Liver (tissue), 9 donors: ENCODE measurements around the gene MAN2A2. TPM values are rescaled to one million over a fixed set of nuclear protein-coding genes. Genes with fewer than 3 reads are reported as not detected.

ENCODE experiments used
- DNase-seq: peaks from one replicate; pipeline ENCODE4 v3.0.0-alpha.2; 2017; ENCODE audit warnings: low spot score
- H3K27ac ChIP-seq, 2 donors: one replicate each; pipeline ENCODE4 v1.7.0; 2013; ENCODE audit warnings: inconsistent platforms in 2 of 2, low read length in 2 of 2, control low read depth in 1 of 2, low read depth in 1 of 2, mild to moderate bottlenecking in 1 of 2
- H3K27me3 ChIP-seq, 4 donors: one replicate each; pipeline versions ENCODE4 v1.6.1 to v1.7.0; 2013; ENCODE audit warnings: low read length in 3 of 4, inconsistent platforms in 1 of 4, mild to moderate bottlenecking in 1 of 4, moderate library complexity in 1 of 4; ENCODE audit not compliant: control insufficient read depth in 4 of 4, insufficient read depth in 4 of 4
- H3K36me3 ChIP-seq, 4 donors: one replicate each; pipeline versions ENCODE4 v1.6.1 to v1.7.0; 2013; ENCODE audit warnings: low read length in 3 of 4, mild to moderate bottlenecking in 3 of 4, low read depth in 1 of 4, moderate library complexity in 1 of 4; ENCODE audit not compliant: control insufficient read depth in 4 of 4, insufficient read depth in 3 of 4
- H3K4me1 ChIP-seq, 4 donors: one replicate each; pipeline versions ENCODE4 v1.6.1 to v1.7.0; 2013; ENCODE audit warnings: low read length in 3 of 4, mild to moderate bottlenecking in 3 of 4, moderate library complexity in 1 of 4; ENCODE audit not compliant: control insufficient read depth in 4 of 4, insufficient read depth in 4 of 4
- H3K4me3 ChIP-seq, 3 donors: one replicate each; pipeline versions ENCODE4 v1.6.1 to v1.7.0; 2013; ENCODE audit warnings: low read length in 3 of 3, control low read depth in 1 of 3, low read depth in 1 of 3, mild to moderate bottlenecking in 1 of 3
- H3K9ac ChIP-seq, 2 donors: one replicate each; pipeline ENCODE4 v1.7.0; 2013; ENCODE audit warnings: low read length in 2 of 2, mild to moderate bottlenecking in 2 of 2, moderate library complexity in 2 of 2, control low read depth in 1 of 2, low read depth in 1 of 2
- H3K9me3 ChIP-seq, 4 donors: one replicate each; pipeline versions ENCODE4 v1.6.1 to v1.7.0; 2013; ENCODE audit warnings: low read length in 3 of 4; ENCODE audit not compliant: control insufficient read depth in 4 of 4
- EGR1 ChIP-seq, 2 donors: IDR thresholded peaks; 2 replicates each; pipeline ENCODE4 v1.6.1; 2016 to 2018; ENCODE audit warnings: antibody characterized with exemption in 2 of 2, low read depth in 2 of 2
- FOXA1 ChIP-seq: IDR thresholded peaks from 2 replicates; pipeline ENCODE4 v1.6.1; 2016; ENCODE audit warnings: antibody characterized with exemption
- FOXA2 ChIP-seq: IDR thresholded peaks from 2 replicates; pipeline ENCODE4 v1.6.1; 2016; ENCODE audit warnings: antibody characterized with exemption
- GABPA ChIP-seq, 2 donors: IDR thresholded peaks in 1 of 2; conservative IDR thresholded peaks in 1 of 2; 2 replicates each; pipeline ENCODE4 v1.6.1; 2016; ENCODE audit warnings: antibody characterized with exemption in 2 of 2, mild to moderate bottlenecking in 1 of 2, moderate library complexity in 1 of 2
- HNF4A ChIP-seq, 2 donors: conservative IDR thresholded peaks; 2 replicates each; pipeline ENCODE4 v1.6.1; 2016; ENCODE audit warnings: antibody characterized with exemption in 2 of 2, mild to moderate bottlenecking in 2 of 2
- HNF4G ChIP-seq: IDR thresholded peaks from 2 replicates; pipeline ENCODE4 v1.6.1; 2016; ENCODE audit warnings: antibody characterized with exemption
- JUND ChIP-seq, 2 donors: IDR thresholded peaks; 2 replicates each; pipeline ENCODE4 v1.6.1; 2016; ENCODE audit warnings: antibody characterized with exemption in 2 of 2
- NR2F2 ChIP-seq: IDR thresholded peaks from 2 replicates; pipeline ENCODE4 v1.6.1; 2016; ENCODE audit warnings: antibody characterized with exemption
- RAD21 ChIP-seq, 2 donors: IDR thresholded peaks; 2 replicates each; pipeline ENCODE4 v1.6.1; 2016; ENCODE audit warnings: antibody characterized with exemption in 2 of 2, mild to moderate bottlenecking in 2 of 2
- RXRA ChIP-seq, 2 donors: IDR thresholded peaks; 2 replicates each; pipeline ENCODE4 v1.6.1; 2017 to 2018; ENCODE audit warnings: antibody characterized with exemption in 2 of 2, mild to moderate bottlenecking in 1 of 2
- SP1 ChIP-seq: IDR thresholded peaks from 2 replicates; pipeline ENCODE4 v1.6.1; 2018; ENCODE audit warnings: antibody characterized with exemption, mild to moderate bottlenecking
- TAF1 ChIP-seq: conservative IDR thresholded peaks from 2 replicates; pipeline ENCODE4 v1.6.1; 2016; ENCODE audit warnings: antibody characterized with exemption, mild to moderate bottlenecking
- YY1 ChIP-seq: IDR thresholded peaks from 2 replicates; pipeline ENCODE4 v1.6.1; 2016; ENCODE audit warnings: antibody characterized with exemption, mild to moderate bottlenecking
- WGBS: extraction: QIAGEN DNeasy Blood & Tissue Kit; methylation state at CpG from one replicate; pipeline ENCODE4 v1.1.7; 2013; 5-methylcytosine and 5-hydroxymethylcytosine counted together
- polyA plus RNA-seq, 2 donors: library from polyadenylated mRNA; stranded (reverse) in 1 of 2; unstranded in 1 of 2; fragments of 200-250 nt in 1 of 2; fragments of >200 nt in 1 of 2; fragmentation: Nextera tagmentation in 1 of 2; extraction: Ambion mirVana in 1 of 2; gene quantifications; one replicate each; pipeline versions ENCODE4 v1.2.1 to v1.2.3, GENCODE V29; 2013 to 2015
- total RNA-seq, 2 donors: library from RNA; depleted of rRNA; stranded (reverse); fragments of >200 nt; gene quantifications; one replicate each; pipeline ENCODE4 v1.2.3, GENCODE V29; 2014
- TF ChIP-seq, protein P1 (sequence below): IDR thresholded peaks from 2 replicates; pipeline ENCODE4 v1.6.1; 2016; ENCODE audit warnings: antibody characterized with exemption
- TF ChIP-seq, protein P2 (sequence below): IDR thresholded peaks from 2 replicates; pipeline ENCODE4 v1.6.1; 2016; ENCODE audit warnings: antibody characterized with exemption, mild to moderate bottlenecking
- TF ChIP-seq, protein P3 (sequence below): IDR thresholded peaks from 2 replicates; pipeline ENCODE4 v1.6.1; 2016; ENCODE audit warnings: antibody characterized with exemption
- TF ChIP-seq, protein P4 (sequence below): IDR thresholded peaks from 2 replicates; pipeline ENCODE4 v1.6.1; 2016; ENCODE audit warnings: antibody characterized with exemption
- TF ChIP-seq, protein P5 (sequence below): fragments of 150-350 bp; IDR thresholded peaks from 2 replicates; pipeline ENCODE4 v1.5.1; 2017; ENCODE audit warnings: improper control_type of control experiment, low read depth, low read length; ENCODE audit not compliant: missing input control
- donor health status: healthy.
- donor health status: healthy.
- donor health status: healthy.
- donor health status: healthy.
- donor health status: healthy.

The MAN2A2 gene
- total and polyA plus RNA-seq, 4 donors, result 17.3 to 111 (median 50.9) TPM

DNA sequence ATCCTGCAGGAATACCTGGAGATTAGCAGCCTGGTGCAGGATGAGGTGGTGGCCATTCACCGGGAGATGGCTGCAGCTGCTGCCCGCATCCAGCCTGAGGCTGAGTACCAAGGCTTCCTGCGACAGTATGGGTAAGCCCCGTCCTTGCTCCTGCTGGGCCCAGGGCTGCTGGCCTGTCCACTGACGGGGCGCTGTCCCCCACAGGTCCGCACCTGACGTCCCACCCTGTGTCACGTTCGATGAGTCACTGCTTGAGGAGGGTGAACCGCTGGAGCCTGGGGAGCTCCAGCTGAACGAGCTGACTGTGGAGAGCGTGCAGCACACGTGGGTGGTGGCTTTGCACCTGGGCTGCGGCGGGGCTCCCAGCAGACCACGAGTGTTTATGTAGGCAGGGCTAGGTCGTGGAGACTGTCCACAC lies 13.8 kb upstream of the MAN2A2 start:
- Histone ChIP-seq H3K4me1 (peaks cover 6 to 30% (median 28%) of the 10 kb centered on the region in 4 donors), H3K9me3 (no peaks in the 10 kb centered on the region), H3K27ac (no peak overlapping the region), H3K27me3 (no peaks in the 10 kb centered on the region), H3K9ac (no peak overlapping the region), H3K36me3 (peaks cover 25 to 59% (median 35%) of the 10 kb centered on the region in 4 donors), H3K4me3 (no peak overlapping the region)
- TF ChIP-seq, protein P1, sequence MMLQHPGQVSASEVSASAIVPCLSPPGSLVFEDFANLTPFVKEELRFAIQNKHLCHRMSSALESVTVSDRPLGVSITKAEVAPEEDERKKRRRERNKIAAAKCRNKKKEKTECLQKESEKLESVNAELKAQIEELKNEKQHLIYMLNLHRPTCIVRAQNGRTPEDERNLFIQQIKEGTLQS, result no peak
- TF ChIP-seq, protein P2, sequence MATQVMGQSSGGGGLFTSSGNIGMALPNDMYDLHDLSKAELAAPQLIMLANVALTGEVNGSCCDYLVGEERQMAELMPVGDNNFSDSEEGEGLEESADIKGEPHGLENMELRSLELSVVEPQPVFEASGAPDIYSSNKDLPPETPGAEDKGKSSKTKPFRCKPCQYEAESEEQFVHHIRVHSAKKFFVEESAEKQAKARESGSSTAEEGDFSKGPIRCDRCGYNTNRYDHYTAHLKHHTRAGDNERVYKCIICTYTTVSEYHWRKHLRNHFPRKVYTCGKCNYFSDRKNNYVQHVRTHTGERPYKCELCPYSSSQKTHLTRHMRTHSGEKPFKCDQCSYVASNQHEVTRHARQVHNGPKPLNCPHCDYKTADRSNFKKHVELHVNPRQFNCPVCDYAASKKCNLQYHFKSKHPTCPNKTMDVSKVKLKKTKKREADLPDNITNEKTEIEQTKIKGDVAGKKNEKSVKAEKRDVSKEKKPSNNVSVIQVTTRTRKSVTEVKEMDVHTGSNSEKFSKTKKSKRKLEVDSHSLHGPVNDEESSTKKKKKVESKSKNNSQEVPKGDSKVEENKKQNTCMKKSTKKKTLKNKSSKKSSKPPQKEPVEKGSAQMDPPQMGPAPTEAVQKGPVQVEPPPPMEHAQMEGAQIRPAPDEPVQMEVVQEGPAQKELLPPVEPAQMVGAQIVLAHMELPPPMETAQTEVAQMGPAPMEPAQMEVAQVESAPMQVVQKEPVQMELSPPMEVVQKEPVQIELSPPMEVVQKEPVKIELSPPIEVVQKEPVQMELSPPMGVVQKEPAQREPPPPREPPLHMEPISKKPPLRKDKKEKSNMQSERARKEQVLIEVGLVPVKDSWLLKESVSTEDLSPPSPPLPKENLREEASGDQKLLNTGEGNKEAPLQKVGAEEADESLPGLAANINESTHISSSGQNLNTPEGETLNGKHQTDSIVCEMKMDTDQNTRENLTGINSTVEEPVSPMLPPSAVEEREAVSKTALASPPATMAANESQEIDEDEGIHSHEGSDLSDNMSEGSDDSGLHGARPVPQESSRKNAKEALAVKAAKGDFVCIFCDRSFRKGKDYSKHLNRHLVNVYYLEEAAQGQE, result no peak
- no peak for TF ChIP-seq TAF1
- TF ChIP-seq, protein P3, sequence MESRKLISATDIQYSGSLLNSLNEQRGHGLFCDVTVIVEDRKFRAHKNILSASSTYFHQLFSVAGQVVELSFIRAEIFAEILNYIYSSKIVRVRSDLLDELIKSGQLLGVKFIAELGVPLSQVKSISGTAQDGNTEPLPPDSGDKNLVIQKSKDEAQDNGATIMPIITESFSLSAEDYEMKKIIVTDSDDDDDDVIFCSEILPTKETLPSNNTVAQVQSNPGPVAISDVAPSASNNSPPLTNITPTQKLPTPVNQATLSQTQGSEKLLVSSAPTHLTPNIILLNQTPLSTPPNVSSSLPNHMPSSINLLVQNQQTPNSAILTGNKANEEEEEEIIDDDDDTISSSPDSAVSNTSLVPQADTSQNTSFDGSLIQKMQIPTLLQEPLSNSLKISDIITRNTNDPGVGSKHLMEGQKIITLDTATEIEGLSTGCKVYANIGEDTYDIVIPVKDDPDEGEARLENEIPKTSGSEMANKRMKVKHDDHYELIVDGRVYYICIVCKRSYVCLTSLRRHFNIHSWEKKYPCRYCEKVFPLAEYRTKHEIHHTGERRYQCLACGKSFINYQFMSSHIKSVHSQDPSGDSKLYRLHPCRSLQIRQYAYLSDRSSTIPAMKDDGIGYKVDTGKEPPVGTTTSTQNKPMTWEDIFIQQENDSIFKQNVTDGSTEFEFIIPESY, result no peak
- TF ChIP-seq, protein P4, sequence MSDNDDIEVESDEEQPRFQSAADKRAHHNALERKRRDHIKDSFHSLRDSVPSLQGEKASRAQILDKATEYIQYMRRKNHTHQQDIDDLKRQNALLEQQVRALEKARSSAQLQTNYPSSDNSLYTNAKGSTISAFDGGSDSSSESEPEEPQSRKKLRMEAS, result no peak
- TF ChIP-seq FOXA1, result no peak
- no peak for TF ChIP-seq FOXA2
- no peak for TF ChIP-seq RXRA (IDR thresholded peaks at IDR 0.05)
- TF ChIP-seq EGR1 (IDR thresholded peaks at IDR 0.05; ENCODE audit: low read depth in 2 of 2), result no peak
- no peak for TF ChIP-seq HNF4G
- TF ChIP-seq GABPA (IDR thresholded peaks at IDR 0.05 in 1 of 2, conservative IDR thresholded peaks at IDR 0.05 in 1 of 2), result no peak
- no peak for TF ChIP-seq HNF4A (conservative IDR thresholded peaks at IDR 0.05)
- TF ChIP-seq SP1, result no peak
- no peak for TF ChIP-seq NR2F2
- TF ChIP-seq RAD21 (IDR thresholded peaks at IDR 0.05), result no peak
- TF ChIP-seq JUND (IDR thresholded peaks at IDR 0.05), result no peak
- TF ChIP-seq, protein P5, sequence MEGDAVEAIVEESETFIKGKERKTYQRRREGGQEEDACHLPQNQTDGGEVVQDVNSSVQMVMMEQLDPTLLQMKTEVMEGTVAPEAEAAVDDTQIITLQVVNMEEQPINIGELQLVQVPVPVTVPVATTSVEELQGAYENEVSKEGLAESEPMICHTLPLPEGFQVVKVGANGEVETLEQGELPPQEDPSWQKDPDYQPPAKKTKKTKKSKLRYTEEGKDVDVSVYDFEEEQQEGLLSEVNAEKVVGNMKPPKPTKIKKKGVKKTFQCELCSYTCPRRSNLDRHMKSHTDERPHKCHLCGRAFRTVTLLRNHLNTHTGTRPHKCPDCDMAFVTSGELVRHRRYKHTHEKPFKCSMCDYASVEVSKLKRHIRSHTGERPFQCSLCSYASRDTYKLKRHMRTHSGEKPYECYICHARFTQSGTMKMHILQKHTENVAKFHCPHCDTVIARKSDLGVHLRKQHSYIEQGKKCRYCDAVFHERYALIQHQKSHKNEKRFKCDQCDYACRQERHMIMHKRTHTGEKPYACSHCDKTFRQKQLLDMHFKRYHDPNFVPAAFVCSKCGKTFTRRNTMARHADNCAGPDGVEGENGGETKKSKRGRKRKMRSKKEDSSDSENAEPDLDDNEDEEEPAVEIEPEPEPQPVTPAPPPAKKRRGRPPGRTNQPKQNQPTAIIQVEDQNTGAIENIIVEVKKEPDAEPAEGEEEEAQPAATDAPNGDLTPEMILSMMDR, result no peak
- no peak for TF ChIP-seq YY1
- WGBS, result 91% methylated on average over 18 of the region's 18 CpGs
- no peak for DNase-seq
